NB4 (cell line): ENCODE measurements around the gene TRIM67.

Source experiments
- POLR2A ChIP-seq: IDR thresholded peaks from 2 replicates; pipeline ENCODE4 v1.6.1; 2011; ENCODE audit warnings: mild to moderate bottlenecking; ENCODE audit not compliant: insufficient read length; ENCODE audit errors: extremely low read depth
- TF ChIP-seq, protein P1 (sequence below): IDR thresholded peaks from one replicate; pipeline ENCODE4 v1.5.1; 2012; ENCODE audit warnings: low read depth, low read length
- TF ChIP-seq, protein P2 (sequence below): IDR thresholded peaks from 2 replicates; pipeline ENCODE4 v1.6.1; 2011; ENCODE audit warnings: low read depth, low read length

DNA sequence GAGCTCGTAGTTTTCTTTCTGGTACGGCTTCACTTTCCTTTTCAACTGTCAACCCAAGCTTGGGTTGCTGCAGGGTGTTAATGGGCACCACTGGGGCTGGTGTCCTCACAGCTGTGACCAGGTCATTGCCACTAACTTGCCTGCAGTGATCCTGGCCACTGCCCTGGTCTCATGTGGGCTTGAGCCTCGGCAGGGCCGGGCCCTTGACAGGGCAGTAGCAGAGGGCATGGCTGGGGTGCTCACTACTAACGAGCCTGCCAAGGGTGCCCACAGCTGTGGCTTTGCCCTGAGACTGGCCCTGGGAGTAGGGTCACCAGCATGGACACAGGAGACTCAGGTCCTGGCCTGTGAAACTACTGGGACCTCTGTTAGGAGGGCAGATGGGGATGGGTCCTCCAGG is 47.7 kb downstream of the TRIM67 start:
- TF ChIP-seq POLR2A, result no peak
- TF ChIP-seq, protein P1, sequence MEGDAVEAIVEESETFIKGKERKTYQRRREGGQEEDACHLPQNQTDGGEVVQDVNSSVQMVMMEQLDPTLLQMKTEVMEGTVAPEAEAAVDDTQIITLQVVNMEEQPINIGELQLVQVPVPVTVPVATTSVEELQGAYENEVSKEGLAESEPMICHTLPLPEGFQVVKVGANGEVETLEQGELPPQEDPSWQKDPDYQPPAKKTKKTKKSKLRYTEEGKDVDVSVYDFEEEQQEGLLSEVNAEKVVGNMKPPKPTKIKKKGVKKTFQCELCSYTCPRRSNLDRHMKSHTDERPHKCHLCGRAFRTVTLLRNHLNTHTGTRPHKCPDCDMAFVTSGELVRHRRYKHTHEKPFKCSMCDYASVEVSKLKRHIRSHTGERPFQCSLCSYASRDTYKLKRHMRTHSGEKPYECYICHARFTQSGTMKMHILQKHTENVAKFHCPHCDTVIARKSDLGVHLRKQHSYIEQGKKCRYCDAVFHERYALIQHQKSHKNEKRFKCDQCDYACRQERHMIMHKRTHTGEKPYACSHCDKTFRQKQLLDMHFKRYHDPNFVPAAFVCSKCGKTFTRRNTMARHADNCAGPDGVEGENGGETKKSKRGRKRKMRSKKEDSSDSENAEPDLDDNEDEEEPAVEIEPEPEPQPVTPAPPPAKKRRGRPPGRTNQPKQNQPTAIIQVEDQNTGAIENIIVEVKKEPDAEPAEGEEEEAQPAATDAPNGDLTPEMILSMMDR, result no peak
- TF ChIP-seq, protein P2, sequence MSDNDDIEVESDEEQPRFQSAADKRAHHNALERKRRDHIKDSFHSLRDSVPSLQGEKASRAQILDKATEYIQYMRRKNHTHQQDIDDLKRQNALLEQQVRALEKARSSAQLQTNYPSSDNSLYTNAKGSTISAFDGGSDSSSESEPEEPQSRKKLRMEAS, result no peak
